PFSK-1 (cell line): ENCODE measurements around the gene IL36RN.

Experiments used
- FOXP2 ChIP-seq: optimal IDR thresholded peaks from 2 replicates; pipeline ENCODE3; 2011; ENCODE audit warnings: borderline replicate concordance, control low read depth, inconsistent platforms; ENCODE audit not compliant: insufficient read depth; ENCODE audit errors: extremely low read length, extremely low read depth
- POLR2AphosphoS5 ChIP-seq: IDR thresholded peaks from 2 replicates; pipeline ENCODE4 v1.6.1; 2012; ENCODE audit warnings: low read depth, mild to moderate bottlenecking, control low read depth, low read length, moderate library complexity
- SIN3A ChIP-seq: IDR thresholded peaks from 2 replicates; pipeline ENCODE4 v1.6.1; 2012; ENCODE audit warnings: mild to moderate bottlenecking, low read length, moderate library complexity, borderline replicate concordance; ENCODE audit not compliant: insufficient read depth
- TAF1 ChIP-seq: IDR thresholded peaks from 2 replicates; pipeline ENCODE4 v1.6.1; 2012; ENCODE audit warnings: low read length, control low read depth, borderline replicate concordance; ENCODE audit not compliant: insufficient read depth
- TF ChIP-seq, protein P1 (sequence below), 2 experiments: IDR thresholded peaks; 2 replicates each; pipeline versions ENCODE4 v1.6.1 to v1.8.0; 2011 to 2012; ENCODE audit warnings: low read depth in 2 of 2, low read length in 2 of 2, control low read depth in 1 of 2, inconsistent platforms in 1 of 2, mild to moderate bottlenecking in 1 of 2, moderate library complexity in 1 of 2; ENCODE audit not compliant: insufficient read depth in 1 of 2

IL36RN gene

DNA sequence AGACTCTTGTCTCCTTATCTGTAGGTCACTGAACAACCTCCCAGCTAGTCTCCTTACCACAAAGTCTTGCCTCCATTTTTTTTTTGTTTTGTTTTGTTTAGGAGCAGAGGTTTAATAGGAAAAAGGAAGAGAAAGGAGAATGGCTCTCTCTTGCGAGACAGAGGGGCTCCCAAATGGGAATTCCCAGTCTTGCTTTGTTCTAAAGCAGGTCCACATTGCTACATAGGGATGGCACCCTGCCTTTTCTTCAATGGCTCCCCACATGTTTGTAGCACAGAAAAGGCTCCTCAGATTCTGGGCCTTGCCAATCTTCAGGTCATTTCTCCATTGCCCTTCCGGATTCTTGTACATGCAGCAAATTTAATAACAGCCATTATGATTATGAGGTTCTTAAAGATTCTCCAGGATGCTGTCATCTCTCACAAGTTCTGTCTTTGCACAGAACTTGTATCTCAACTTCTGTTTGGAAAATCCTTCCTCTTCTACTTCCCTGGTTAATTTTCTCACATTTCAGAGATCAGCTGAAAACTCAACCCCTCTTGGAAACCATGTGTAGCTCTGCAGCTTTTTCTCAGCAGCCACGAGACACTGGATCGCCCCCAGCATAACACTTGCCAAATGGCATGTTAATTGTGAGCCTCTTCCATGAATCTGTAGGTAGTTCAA is 32.4 kb downstream of the IL36RN start:
- TF ChIP-seq POLR2AphosphoS5 (no peak), SIN3A (no peak), TAF1 (no peak), FOXP2 (no peak)
- TF ChIP-seq, protein P1, sequence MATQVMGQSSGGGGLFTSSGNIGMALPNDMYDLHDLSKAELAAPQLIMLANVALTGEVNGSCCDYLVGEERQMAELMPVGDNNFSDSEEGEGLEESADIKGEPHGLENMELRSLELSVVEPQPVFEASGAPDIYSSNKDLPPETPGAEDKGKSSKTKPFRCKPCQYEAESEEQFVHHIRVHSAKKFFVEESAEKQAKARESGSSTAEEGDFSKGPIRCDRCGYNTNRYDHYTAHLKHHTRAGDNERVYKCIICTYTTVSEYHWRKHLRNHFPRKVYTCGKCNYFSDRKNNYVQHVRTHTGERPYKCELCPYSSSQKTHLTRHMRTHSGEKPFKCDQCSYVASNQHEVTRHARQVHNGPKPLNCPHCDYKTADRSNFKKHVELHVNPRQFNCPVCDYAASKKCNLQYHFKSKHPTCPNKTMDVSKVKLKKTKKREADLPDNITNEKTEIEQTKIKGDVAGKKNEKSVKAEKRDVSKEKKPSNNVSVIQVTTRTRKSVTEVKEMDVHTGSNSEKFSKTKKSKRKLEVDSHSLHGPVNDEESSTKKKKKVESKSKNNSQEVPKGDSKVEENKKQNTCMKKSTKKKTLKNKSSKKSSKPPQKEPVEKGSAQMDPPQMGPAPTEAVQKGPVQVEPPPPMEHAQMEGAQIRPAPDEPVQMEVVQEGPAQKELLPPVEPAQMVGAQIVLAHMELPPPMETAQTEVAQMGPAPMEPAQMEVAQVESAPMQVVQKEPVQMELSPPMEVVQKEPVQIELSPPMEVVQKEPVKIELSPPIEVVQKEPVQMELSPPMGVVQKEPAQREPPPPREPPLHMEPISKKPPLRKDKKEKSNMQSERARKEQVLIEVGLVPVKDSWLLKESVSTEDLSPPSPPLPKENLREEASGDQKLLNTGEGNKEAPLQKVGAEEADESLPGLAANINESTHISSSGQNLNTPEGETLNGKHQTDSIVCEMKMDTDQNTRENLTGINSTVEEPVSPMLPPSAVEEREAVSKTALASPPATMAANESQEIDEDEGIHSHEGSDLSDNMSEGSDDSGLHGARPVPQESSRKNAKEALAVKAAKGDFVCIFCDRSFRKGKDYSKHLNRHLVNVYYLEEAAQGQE (IDR thresholded peaks at IDR 0.05; ENCODE audit: insufficient read depth in 1 of 2, low read depth in 2 of 2, low read length in 2 of 2) = no peak

DNA sequence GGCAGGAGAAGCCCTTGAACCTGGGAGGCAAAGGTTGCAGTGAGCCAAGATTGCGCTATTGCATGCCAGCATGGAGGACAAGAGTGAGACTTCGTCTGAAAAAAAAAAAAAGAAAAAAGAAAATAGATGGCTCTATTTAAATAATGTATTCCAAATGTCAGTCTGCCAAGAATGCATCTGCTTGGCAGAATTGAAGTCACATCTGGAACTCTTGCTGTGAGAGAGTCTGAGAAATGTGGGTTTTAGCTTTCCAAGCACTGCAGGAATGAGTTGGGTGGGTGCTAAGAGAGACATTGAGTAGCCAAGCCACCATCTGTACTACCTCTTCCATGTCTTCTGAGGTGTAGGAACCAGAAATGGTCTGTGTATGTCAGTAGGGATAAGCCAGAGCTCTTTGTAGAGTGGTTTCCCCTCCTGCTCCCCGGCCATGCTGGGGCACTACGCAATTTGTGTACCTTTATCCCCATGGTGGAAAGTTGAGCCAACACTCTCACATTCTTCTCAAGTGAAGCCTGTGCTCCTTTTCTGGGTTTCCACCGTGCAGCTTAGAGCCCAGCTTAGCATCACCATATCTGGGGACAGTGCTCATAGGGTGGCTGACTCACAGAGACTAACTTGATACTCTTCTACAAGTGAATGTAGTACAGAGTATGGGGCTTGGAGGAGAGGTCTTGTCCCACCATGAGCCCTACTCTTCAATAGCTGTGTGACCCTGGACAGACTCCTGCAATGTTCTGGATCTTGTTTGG is 34.0 kb downstream of the IL36RN start:
- TF ChIP-seq FOXP2 = no peak
- TF ChIP-seq POLR2AphosphoS5 = no peak
- TF ChIP-seq, protein P1 (IDR thresholded peaks at IDR 0.05; ENCODE audit: insufficient read depth in 1 of 2, low read depth in 2 of 2, low read length in 2 of 2) = no peak
- TF ChIP-seq SIN3A = no peak
- no peak for TF ChIP-seq TAF1

DNA sequence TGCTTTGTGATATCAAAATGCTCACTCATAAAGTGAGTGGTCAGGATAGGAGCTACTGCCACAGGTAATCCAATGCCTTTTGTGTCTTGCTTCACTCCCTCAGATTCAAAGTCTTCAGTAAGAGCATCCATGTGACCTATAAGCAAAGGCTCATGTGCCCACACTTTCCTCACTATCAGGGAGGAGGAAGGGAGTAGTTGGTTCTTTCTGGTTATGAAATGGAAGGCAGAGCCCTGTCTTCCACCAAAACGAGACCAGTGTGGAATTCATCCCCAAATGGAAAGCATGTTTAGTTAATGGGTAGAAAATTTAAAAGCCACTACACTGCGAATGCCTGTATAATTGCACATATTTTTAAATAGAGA is 34.6 kb downstream of the IL36RN start:
- TF ChIP-seq TAF1 = no peak
- TF ChIP-seq FOXP2 = no peak
- TF ChIP-seq, protein P1 (IDR thresholded peaks at IDR 0.05; ENCODE audit: insufficient read depth in 1 of 2, low read depth in 2 of 2, low read length in 2 of 2) = no peak

DNA sequence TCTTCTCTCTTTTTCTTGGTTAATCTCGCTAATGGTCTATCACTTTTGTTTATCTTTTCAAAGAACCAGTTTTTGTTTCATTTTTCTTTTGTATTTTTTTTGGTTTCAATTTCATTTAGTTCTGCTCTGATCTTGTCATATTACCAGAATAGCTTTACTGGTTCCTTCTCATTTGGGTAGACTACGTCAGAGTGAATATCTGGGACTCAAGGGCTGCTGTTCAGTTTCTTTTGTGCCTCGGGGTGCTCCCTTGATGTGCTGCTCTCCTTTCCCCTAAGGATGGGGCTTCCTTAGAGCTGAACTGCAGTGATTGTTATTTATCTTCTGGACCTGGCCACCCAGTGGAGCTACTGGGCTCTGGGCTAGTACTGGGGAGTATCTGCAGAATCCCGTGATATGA is 39.0 kb downstream of the IL36RN start:
- TF ChIP-seq, protein P1 (IDR thresholded peaks at IDR 0.05; ENCODE audit: insufficient read depth in 1 of 2, low read depth in 2 of 2, low read length in 2 of 2) = no peak
- TF ChIP-seq SIN3A (no peak), TAF1 (no peak), POLR2AphosphoS5 (no peak), FOXP2 (no peak)
